Parathyroid adenoma (tissue), 2 donors: Measurements from ENCODE around the gene C20orf144.
A peak's percentile ranks its signal among the peaks of the same experiment; 100 is the strongest.

ENCODE experiments used
- H2AFZ ChIP-seq: fragments of 300-600 bp; sonication (generic); one replicate; pipeline ENCODE4 v1.7.0; 2017; ENCODE audit warnings: antibody characterized with exemption, mild to moderate bottlenecking
- H3K27ac ChIP-seq: fragments of 300-600 bp; sonication (generic); one replicate; pipeline ENCODE4 v1.7.0; 2017
- H3K27me3 ChIP-seq: fragments of 300-600 bp; sonication (generic); one replicate; pipeline ENCODE4 v1.7.0; 2017; ENCODE audit warnings: low read length; ENCODE audit not compliant: control insufficient read depth, insufficient read depth
- H3K36me3 ChIP-seq: fragments of 300-600 bp; sonication (generic); one replicate; pipeline ENCODE4 v1.7.0; 2017; ENCODE audit warnings: low read length; ENCODE audit not compliant: control insufficient read depth, insufficient read depth
- H3K4me1 ChIP-seq: fragments of 300-600 bp; sonication (generic); one replicate; pipeline ENCODE4 v1.7.0; 2017; ENCODE audit warnings: control low read depth
- H3K4me2 ChIP-seq: fragments of 300-600 bp; sonication (generic); one replicate; pipeline ENCODE4 v1.7.0; 2017; ENCODE audit warnings: low read length
- H3K4me3 ChIP-seq: fragments of 300-600 bp; sonication (generic); one replicate; pipeline ENCODE4 v1.7.0; 2017; ENCODE audit warnings: low read depth, low read length
- H3K79me2 ChIP-seq: fragments of 300-600 bp; sonication (generic); one replicate; pipeline ENCODE4 v1.7.0; 2017; ENCODE audit warnings: control low read depth
- H3K9ac ChIP-seq: fragments of 300-600 bp; sonication (generic); one replicate; pipeline ENCODE4 v1.7.0; 2017; ENCODE audit warnings: mild to moderate bottlenecking
- H3K9me3 ChIP-seq: fragments of 300-600 bp; sonication (generic); one replicate; pipeline ENCODE4 v1.7.0; 2017; ENCODE audit warnings: low read length; ENCODE audit not compliant: control insufficient read depth
- CTCF ChIP-seq: fragments of 300-600 bp; sonication (generic); IDR thresholded peaks from one replicate; pipeline ENCODE4 v1.7.0; 2017; ENCODE audit warnings: antibody characterized with exemption, mild to moderate bottlenecking
- donor health status: primary hyperparathyroidism.

Gene C20orf144

GRCh38 chr20:33673114-33673409 lies 10.9 kb downstream of the C20orf144 start:
- Histone ChIP-seq H3K79me2 (no peaks in the 10 kb centered on the region), H3K27ac (no peak overlapping the region), H3K9ac (no peak overlapping the region), H3K36me3 (no peaks in the 10 kb centered on the region), H3K27me3 (no peaks in the 10 kb centered on the region), H3K4me3 (peak overlapping the region; percentile 74), H3K4me1 (peaks cover 13% of the 10 kb centered on the region), H3K9me3 (no peaks in the 10 kb centered on the region), H3K4me2 (peak overlapping the region; percentile 71), H2AFZ (no peak overlapping the region)
- no peak for TF ChIP-seq CTCF

- Histone ChIP-seq H3K27ac (peak overlapping the region; percentile 47), H3K4me2 (peak overlapping the region; percentile 71), H3K9me3 (no peaks in the 10 kb centered on the region), H2AFZ (peak overlapping the region; percentile 83), H3K4me3 (peak overlapping the region; percentile 74), H3K36me3 (no peaks in the 10 kb centered on the region), H3K27me3 (no peaks in the 10 kb centered on the region), H3K79me2 (no peaks in the 10 kb centered on the region), H3K9ac (peak overlapping the region; percentile 29), H3K4me1 (peaks cover 10% of the 10 kb centered on the region)
- TF ChIP-seq CTCF: no peak
These were observed 11.5 kb downstream of the C20orf144 start for GRCh38 chr20:33673410-33674293.

GRCh38 chr20:33674294-33675135 lies 12.4 kb downstream of the C20orf144 start, which contains the start of gene NECAB3:
Gene NECAB3 (minus strand): TSS chr20:33674428. CDS start chr20:33674352, 76 bp downstream.
- TF ChIP-seq CTCF: no peak
- Histone ChIP-seq H3K4me1 (peaks cover 10% of the 10 kb centered on the region), H3K9me3 (no peaks in the 10 kb centered on the region), H3K79me2 (no peaks in the 10 kb centered on the region), H2AFZ (peak within 1 kb of the TSS; percentile 83), H3K36me3 (no peaks in the 10 kb centered on the region), H3K4me3 (peak within 1 kb of the TSS; percentile 74), H3K9ac (peak within 1 kb of the TSS; percentile 29), H3K27me3 (no peaks in the 10 kb centered on the region), H3K27ac (peak within 1 kb of the TSS; percentile 47), H3K4me2 (peak within 1 kb of the TSS; percentile 74)

GRCh38 chr20:33675136-33675959 lies 13.2 kb downstream of the C20orf144 start:
- Histone ChIP-seq H3K36me3 (no peaks in the 10 kb centered on the region), H3K27me3 (no peaks in the 10 kb centered on the region), H3K4me1 (peaks cover 10% of the 10 kb centered on the region), H3K4me2 (no peak overlapping the region), H2AFZ (peak overlapping the region; percentile 83), H3K4me3 (no peak overlapping the region), H3K27ac (peak overlapping the region; percentile 2), H3K9me3 (no peaks in the 10 kb centered on the region), H3K79me2 (no peaks in the 10 kb centered on the region), H3K9ac (no peak overlapping the region)
- no peak for TF ChIP-seq CTCF
